HPDE6-E6E7 (cell line): Measurements from ENCODE around the gene ASPDH.

Source experiments
- DNase-seq: peaks from one replicate; pipeline ENCODE4 v3.0.0; 2011; ENCODE audit warnings: missing footprints; ENCODE audit errors: extremely low spot score

Gene ASPDH

DNA sequence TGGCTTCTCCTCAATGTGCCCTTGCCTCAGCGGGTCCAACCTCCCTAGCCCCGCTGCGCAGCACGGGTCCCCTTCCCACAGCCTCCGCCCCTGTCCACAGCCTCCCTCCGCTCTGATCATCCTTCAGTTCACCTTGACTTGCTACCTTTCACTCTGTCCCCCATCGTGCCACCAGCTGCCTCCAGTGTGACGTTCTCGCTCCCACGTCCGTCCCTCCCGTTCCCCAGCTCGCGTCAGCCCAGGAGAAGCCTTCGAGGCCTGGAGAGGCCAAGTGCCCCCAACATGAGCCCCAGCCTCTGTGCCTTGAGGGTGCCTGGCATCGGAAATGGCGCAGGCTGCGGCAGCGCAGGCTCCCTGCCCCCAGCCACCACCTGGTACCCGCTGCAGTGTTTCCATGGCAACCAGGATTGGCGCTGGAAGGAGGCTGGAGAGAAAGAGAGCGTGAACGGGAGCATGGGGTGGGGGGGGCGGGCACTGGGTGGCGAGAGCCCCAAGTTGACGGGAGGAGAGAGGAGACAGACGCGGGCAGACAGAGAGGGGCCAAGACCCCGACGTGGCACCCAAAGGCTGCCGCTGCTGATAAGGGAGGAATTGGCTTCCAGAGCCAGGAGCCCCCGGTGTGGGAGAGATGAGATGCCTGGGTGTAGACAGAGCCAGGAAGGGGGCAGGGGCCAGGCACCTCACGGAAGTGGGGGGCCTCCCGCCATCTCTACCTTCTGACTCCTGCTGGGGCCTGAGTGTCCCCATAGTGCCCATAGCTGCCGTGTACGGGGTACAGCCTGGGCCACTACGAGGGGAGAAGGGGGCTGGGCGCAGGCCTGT, 844 bp upstream of the ASPDH start:
- DNase-seq: no peak

GRCh38 chr19:50512999-50513745, 541 bp downstream of the ASPDH start:
- no peak for DNase-seq

DNA sequence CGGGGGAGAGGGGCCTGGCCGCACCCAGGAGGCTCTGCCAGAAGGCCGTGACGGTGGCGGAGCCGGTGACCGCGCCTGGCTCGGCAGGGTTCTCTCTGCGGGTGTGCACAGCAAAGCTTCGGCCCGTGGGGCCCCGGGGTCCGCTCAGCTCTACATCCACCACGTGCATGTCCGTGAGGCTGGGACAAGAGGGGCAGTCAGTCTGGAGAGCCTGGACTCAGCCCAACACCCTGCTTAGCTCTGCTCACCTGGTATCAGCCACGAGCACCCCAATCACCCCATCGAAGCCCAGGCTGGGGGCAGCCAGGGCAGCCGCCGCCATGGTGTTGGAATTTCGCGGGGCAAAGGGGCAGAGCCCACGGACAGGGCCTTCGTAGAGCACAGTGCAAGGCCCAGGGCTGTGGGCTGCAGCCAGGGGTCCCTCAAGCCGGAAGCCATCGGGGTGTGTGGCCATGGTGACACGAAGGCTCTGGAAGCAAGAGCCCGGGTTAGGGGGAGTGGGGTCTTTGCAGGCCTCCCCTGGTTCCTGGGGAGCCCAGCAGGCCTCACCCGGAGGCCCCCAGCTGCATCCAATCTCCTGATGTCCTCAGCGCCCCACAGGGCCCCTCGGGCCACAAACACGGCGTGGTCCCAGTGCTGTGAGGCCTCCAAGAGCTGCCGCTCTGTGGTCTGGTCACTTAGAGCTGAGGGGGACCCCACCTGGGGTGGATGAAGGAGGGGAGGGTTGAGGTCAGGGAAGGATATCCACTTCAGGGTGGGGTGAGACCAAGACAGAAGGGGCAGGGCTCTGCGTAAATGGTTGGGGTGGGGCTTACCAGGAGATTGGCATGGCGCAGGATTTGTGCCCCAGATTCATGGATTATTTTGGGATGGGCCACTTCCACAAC, 1.4 kb downstream of the ASPDH start:
- no peak for DNase-seq

- DNase-seq: peak; percentile 86
Observed at GRCh38 chr19:50511069-50511822, 2.5 kb downstream of the ASPDH start, which contains the start of gene JOSD2. Gene JOSD2, minus strand, starts transcription at chr19:50511191. Its CDS starts 760 bp downstream, at chr19:50510431.

DNA sequence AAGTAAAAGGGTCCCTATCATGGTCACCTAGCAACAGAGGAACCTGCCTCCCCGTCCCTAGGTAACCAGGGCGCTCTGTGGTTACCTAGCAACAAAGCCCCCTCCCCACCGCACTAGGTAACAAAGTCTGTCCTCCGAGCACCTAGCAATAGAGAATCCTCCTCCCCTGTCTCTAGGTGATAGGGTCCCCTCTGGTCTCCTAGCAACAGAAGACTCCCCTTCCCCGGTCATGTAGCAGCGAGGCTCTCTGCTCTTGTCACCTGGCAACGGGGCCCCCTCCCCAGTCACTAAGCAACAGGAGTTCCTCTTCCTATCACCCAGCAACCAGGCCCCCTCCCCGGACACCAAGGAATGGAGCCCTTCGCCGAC, 3.0 kb downstream of the ASPDH start:
- DNase-seq: no peak

- no peak for DNase-seq
Observed at GRCh38 chr19:50510121-50510670, 3.5 kb downstream of the ASPDH start.

DNA sequence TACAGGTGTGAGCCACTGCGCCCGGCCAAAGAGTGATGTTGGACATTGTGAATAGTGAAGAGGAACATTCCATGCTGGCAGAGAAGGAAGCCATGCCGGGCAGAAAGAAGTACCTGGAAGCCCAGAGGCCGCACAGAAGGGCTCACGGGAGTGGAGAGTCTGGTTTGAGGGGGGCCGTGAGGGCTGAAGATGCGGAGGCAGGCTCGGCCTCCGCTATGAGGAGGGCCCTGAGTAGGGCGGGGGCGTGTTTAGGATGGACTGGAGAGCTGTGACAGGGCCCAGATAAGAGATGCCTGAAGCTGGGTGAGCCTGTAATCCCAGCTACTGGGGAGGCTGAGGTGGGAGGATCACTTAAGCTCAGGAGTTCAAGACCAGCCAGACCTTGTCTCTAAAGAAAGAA, 4.3 kb downstream of the ASPDH start:
- no peak for DNase-seq

GRCh38 chr19:50508843-50509190, 4.9 kb downstream of the ASPDH start:
- DNase-seq: no peak

- DNase-seq: no peak
Observed at GRCh38 chr19:50507376-50507775, 6.3 kb downstream of the ASPDH start.

GRCh38 chr19:50506700-50507099, 7.0 kb downstream of the ASPDH start:
- DNase-seq: no peak

- no peak for DNase-seq
Observed at GRCh38 chr19:50505856-50506611, 7.7 kb downstream of the ASPDH start.

- DNase-seq: no peak
Observed at GRCh38 chr19:50501568-50502475, 11.9 kb downstream of the ASPDH start.

DNA sequence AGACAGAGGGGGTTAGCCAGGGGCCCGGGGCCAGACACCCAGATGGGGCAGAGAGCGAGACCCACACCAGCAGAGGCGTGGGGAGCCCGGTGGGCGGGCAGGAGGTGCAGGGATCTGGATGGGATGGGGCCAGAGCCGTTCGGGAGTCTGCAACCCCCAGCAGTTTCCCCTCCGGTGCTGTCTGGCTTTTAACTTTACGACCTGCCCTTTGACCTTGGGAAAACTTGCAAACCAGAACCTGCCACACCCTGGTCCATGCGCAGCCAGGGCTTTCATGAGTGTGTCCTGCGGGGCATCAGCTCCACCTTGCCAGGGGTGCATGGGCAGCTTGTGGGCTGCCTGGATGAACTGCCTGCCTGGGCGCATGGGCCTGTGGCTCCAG, 12.5 kb downstream of the ASPDH start:
- DNase-seq: no peak

GRCh38 chr19:50500753-50501151, 13.0 kb downstream of the ASPDH start:
- no peak for DNase-seq

- no peak for DNase-seq
Observed at GRCh38 chr19:50500060-50500752, 13.5 kb downstream of the ASPDH start.

GRCh38 chr19:50498219-50499056, 15.3 kb downstream of the ASPDH start:
- DNase-seq: no peak

DNA sequence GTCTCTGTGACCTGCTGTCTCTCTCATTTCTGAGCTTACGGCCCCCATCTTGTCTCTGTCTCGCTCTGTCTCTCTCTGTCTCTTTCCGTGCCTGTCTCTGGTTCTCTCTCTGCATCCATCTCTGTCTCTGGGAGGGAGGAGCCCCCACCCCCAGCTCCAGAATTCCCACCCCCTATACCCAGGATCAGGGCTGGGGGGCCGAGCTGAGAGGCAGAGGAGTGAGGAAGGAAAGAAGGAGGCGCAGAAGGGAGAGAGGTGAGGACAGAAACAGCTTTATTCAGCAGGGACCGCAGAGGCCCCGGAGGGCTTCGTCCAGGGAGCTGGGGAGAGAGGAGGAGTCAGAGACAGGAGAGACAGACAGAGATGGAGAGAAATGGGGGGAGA, 16.7 kb downstream of the ASPDH start:
- no peak for DNase-seq
